AG04449 (cell line): ENCODE data around the gene DDI2.
"Not testable (repeated sequence)": the region's sequence is repeated elsewhere in the genome, so short reads cannot be mapped to it uniquely, and the experiment has no call there.

Experiments
- CTCF ChIA-PET: fragments of 350-600 bp; formaldehyde crosslinking; extraction: SDS; loops from one replicate; lab custom pipeline; 2021; ENCODE audit warnings: antibody characterized with exemption; lab: Yijun Ruan, JAX
- POLR2A ChIA-PET: fragments of 400-600, 350-600 bp; formaldehyde crosslinking; extraction: SDS; loops from one replicate; lab custom pipeline; 2020; ENCODE audit warnings: antibody characterized with exemption, inconsistent platforms; lab: Yijun Ruan, JAX
- DNase-seq: peaks from one replicate; pipeline ENCODE4 v3.0.0-alpha.2; 2010; ENCODE audit warnings: low read depth, low spot score
- H3K4me3 ChIP-seq: 2 replicates; pipeline ENCODE4 v1.5.1; 2011; ENCODE audit warnings: low read depth, mild to moderate bottlenecking, control low read depth, low read length
- CTCF ChIP-seq: IDR thresholded peaks from one replicate; pipeline ENCODE4 v1.5.1; 2011; ENCODE audit warnings: mild to moderate bottlenecking, moderate library complexity, low read length, control low read depth, inconsistent platforms; ENCODE audit not compliant: insufficient read depth; ENCODE audit errors: missing control alignments

DDI2 gene

GRCh38 chr1:15692121-15692682 lies 74.9 kb downstream of the DDI2 start:
- no peak for DNase-seq
- TF ChIP-seq CTCF: no peak
- H3K4me3 ChIP-seq: no peak overlapping the region
- POLR2A ChIA-PET: no interaction called here
- CTCF ChIA-PET: interaction anchor here (1.4 kb wide), 1 partner anchor 10 kb away, joined by 3 read pairs; no protein-coding TSS in a partner anchor

- no peak for TF ChIP-seq CTCF
- H3K4me3 ChIP-seq: no peak overlapping the region
- ChIA-PET CTCF (interaction anchor here (1.8 kb wide), 1 partner anchor 8 kb away, joined by 5 read pairs; no protein-coding TSS in a partner anchor), POLR2A (no interaction called here)
- no peak for DNase-seq
These were observed 76.1 kb downstream of the DDI2 start for GRCh38 chr1:15693371-15693770.

- ChIA-PET CTCF (interaction anchor here (0.6 kb wide), 1 partner anchor 101 kb away, joined by 3 read pairs; no protein-coding TSS in a partner anchor), POLR2A (interaction anchor here (0.6 kb wide), 2 partner anchors 17 to 93 kb away, joined by 3 read pairs; no protein-coding TSS in a partner anchor)
- H3K4me3 ChIP-seq: no peak overlapping the region
- no peak for DNase-seq
- TF ChIP-seq CTCF: no peak
These were observed 79.8 kb downstream of the DDI2 start for GRCh38 chr1:15696956-15697521.

- CTCF ChIA-PET: no interaction called here
- no peak for DNase-seq
- H3K4me3 ChIP-seq: no peak overlapping the region
- TF ChIP-seq CTCF: no peak
- POLR2A ChIA-PET: no interaction called here
These were observed 80.9 kb downstream of the DDI2 start for GRCh38 chr1:15698201-15698600.

GRCh38 chr1:15699321-15699720 lies 82.1 kb downstream of the DDI2 start:
- POLR2A ChIA-PET, CTCF ChIA-PET, H3K4me3 ChIP-seq, DNase-seq: not testable (repeated sequence)

- ChIA-PET POLR2A (no interaction called here), CTCF (no interaction called here)
- TF ChIP-seq CTCF: no peak
- DNase-seq: no peak
- no peak overlapping the region for H3K4me3 ChIP-seq
These were observed 83.2 kb downstream of the DDI2 start for GRCh38 chr1:15700508-15700907.
